Osteocyte (in vitro differentiated cells): ENCODE results near the gene TWF2. TPM values are rescaled to one million over a fixed set of nuclear protein-coding genes. Genes with fewer than 3 reads are reported as not detected.

Source experiments
- DNase-seq: peaks from one replicate; pipeline ENCODE4 v3.0.0; 2021; ENCODE audit warnings: mixed read lengths; ENCODE audit not compliant: unreplicated experiment; ENCODE audit errors: extremely low spot score
- H3K27ac Mint-ChIP-seq: one replicate; pipeline ENCODE4 v1.8.0; 2021; ENCODE audit warnings: mild to moderate bottlenecking, mixed read lengths; ENCODE audit not compliant: unreplicated experiment
- H3K27me3 Mint-ChIP-seq: one replicate; pipeline ENCODE4 v1.8.0; 2021; ENCODE audit warnings: mixed read lengths; ENCODE audit not compliant: unreplicated experiment
- H3K36me3 Mint-ChIP-seq: one replicate; pipeline ENCODE4 v1.8.0; 2021; ENCODE audit warnings: mixed read lengths; ENCODE audit not compliant: unreplicated experiment
- H3K4me1 Mint-ChIP-seq: one replicate; pipeline ENCODE4 v1.8.0; 2021; ENCODE audit warnings: mixed read lengths; ENCODE audit not compliant: unreplicated experiment
- H3K4me3 Mint-ChIP-seq: one replicate; pipeline ENCODE4 v1.8.0; 2021; ENCODE audit warnings: mild to moderate bottlenecking, moderate library complexity, mixed read lengths; ENCODE audit not compliant: unreplicated experiment
- H3K9me3 Mint-ChIP-seq: one replicate; pipeline ENCODE4 v1.8.0; 2021; ENCODE audit warnings: mixed read lengths; ENCODE audit not compliant: unreplicated experiment
- total RNA-seq: library from RNA; stranded (reverse); gene quantifications from 2 replicates; pipeline ENCODE4 v1.2.1, GENCODE V29; 2021
- TF ChIP-seq, protein P1 (sequence below): fragments of 200-600 bp; sonication (generic); IDR thresholded peaks from 2 replicates; pipeline ENCODE4 v1.5.0; 2021; ENCODE audit warnings: antibody characterized with exemption, mild to moderate bottlenecking, moderate library complexity

The TWF2 gene
- total RNA-seq, 1 donor from 2014 or later: 58.6 TPM

- Mint-ChIP-seq H3K4me1 (peaks cover 14% of the 10 kb centered on the region), H3K9me3 (no peaks in the 10 kb centered on the region), H3K27me3 (no peaks in the 10 kb centered on the region), H3K27ac (no peak overlapping the region), H3K4me3 (no peak overlapping the region), H3K36me3 (no peaks in the 10 kb centered on the region)
- DNase-seq: no peak
- TF ChIP-seq, protein P1, sequence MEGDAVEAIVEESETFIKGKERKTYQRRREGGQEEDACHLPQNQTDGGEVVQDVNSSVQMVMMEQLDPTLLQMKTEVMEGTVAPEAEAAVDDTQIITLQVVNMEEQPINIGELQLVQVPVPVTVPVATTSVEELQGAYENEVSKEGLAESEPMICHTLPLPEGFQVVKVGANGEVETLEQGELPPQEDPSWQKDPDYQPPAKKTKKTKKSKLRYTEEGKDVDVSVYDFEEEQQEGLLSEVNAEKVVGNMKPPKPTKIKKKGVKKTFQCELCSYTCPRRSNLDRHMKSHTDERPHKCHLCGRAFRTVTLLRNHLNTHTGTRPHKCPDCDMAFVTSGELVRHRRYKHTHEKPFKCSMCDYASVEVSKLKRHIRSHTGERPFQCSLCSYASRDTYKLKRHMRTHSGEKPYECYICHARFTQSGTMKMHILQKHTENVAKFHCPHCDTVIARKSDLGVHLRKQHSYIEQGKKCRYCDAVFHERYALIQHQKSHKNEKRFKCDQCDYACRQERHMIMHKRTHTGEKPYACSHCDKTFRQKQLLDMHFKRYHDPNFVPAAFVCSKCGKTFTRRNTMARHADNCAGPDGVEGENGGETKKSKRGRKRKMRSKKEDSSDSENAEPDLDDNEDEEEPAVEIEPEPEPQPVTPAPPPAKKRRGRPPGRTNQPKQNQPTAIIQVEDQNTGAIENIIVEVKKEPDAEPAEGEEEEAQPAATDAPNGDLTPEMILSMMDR: no peak
Measured at GRCh38 chr3:52190294-52191074, 48.5 kb downstream of the TWF2 start.

- Mint-ChIP-seq H3K4me1 (peaks cover 14% of the 10 kb centered on the region), H3K27ac (no peak overlapping the region), H3K36me3 (no peaks in the 10 kb centered on the region), H3K9me3 (no peaks in the 10 kb centered on the region), H3K27me3 (no peaks in the 10 kb centered on the region), H3K4me3 (no peak overlapping the region)
- DNase-seq: no peak
- TF ChIP-seq, protein P1: no peak
Measured at GRCh38 chr3:52188556-52188955, 50.4 kb downstream of the TWF2 start.

GRCh38 chr3:52186729-52187128 lies 52.2 kb downstream of the TWF2 start:
- H3K27ac Mint-ChIP-seq: no peak overlapping the region

DNA sequence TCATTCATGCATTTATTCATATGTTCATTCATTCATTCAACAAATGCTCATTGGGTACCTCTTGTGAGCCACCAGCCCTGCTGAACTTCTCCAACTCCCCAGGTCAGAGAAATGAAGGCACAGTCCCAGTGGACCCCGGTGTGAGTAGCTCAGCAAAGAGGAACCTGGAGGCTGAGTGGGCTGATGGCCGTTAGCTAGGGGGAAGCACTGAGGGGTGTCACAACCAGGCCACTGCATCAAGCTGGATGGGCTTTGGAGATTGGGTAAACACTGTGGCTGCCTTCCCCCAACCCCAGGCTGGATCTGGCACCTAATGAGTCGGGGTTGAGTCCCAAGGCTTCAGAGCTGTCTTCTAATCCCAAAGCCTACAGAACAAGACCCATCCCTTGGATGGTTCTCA lies 53.1 kb downstream of the TWF2 start:
- Mint-ChIP-seq H3K4me1 (peaks cover 10% of the 10 kb centered on the region), H3K27me3 (no peaks in the 10 kb centered on the region)
- TF ChIP-seq, protein P1: no peak

More at GRCh38 chr3:52186729-52187128, 52.2 kb downstream of the TWF2 start:
- no peak for DNase-seq
- Mint-ChIP-seq H3K36me3 (no peaks in the 10 kb centered on the region), H3K9me3 (no peaks in the 10 kb centered on the region), H3K27me3 (no peaks in the 10 kb centered on the region), H3K4me3 (no peak overlapping the region), H3K4me1 (peaks cover 10% of the 10 kb centered on the region)
- TF ChIP-seq, protein P1: no peak

GRCh38 chr3:52185311-52185710 lies 53.6 kb downstream of the TWF2 start:
- DNase-seq: no peak
- Mint-ChIP-seq H3K9me3 (no peaks in the 10 kb centered on the region), H3K4me3 (no peak overlapping the region), H3K27ac (no peak overlapping the region), H3K4me1 (peaks cover 5% of the 10 kb centered on the region), H3K36me3 (no peaks in the 10 kb centered on the region), H3K27me3 (no peaks in the 10 kb centered on the region)
- TF ChIP-seq, protein P1: no peak

More for the DNA sequence above, 53.1 kb downstream of the TWF2 start:
- H3K36me3 Mint-ChIP-seq: no peaks in the 10 kb centered on the region
- H3K4me3 Mint-ChIP-seq: no peak overlapping the region
- no peaks in the 10 kb centered on the region for H3K9me3 Mint-ChIP-seq
- no peak for DNase-seq
- no peak overlapping the region for H3K27ac Mint-ChIP-seq
